ENCODE measurements around the gene USO1. TPM values are rescaled to one million over a fixed set of nuclear protein-coding genes. Genes with fewer than 3 reads are reported as not detected.

USO1 gene
- total and polyA plus RNA-seq, 2 experiments from 2014 or later, result 113 to 277 TPM

DNA sequence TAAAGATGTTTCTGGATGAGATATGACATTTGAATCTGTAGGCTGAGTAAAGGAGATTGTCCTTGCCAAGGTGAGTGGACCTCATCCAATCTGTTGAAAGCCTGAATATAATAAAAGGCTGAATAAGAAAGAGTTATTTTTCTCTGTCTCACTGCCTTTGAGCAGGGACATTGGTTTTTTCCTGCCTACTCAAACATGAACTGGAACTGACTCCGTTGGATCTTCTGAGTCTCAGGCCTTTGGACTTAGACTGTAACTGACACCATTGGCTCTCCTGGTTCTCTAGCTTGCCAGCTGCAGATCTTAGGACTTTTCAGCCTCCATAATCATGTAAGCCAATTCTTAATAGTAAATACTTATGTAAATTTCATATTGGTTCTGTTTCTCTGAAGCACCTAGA lies 134.3 kb downstream of the USO1 start:
- Mint-ChIP-seq H3K4me3 (no peak overlapping the region), H3K9me3 (peaks cover 6% of the 10 kb centered on the region; the same call in 1 of the 3 replicates), H3K27me3 (ENCODE audit: insufficient read depth, low read depth, poor library complexity) (peaks cover 1% of the 10 kb centered on the region), H3K36me3 (ENCODE audit: low read depth) (no peaks in the 10 kb centered on the region), H3K4me1 (no peaks in the 10 kb centered on the region), H3K27ac (no peak overlapping the region)
- Histone ChIP-seq H3K4me2 (no peak overlapping the region), H3K27me3 (ENCODE audit: insufficient read depth) (no peaks in the 10 kb centered on the region), H3K79me2 (replicated peaks; ENCODE audit: insufficient read depth) (no peaks in the 10 kb centered on the region), H3K4me3 (no peak overlapping the region), H3K9me2 (ENCODE audit: insufficient read depth) (no peaks in the 10 kb centered on the region), H3K27ac (ENCODE audit: low read depth) (no peak overlapping the region), H3F3A (replicated peaks; ENCODE audit: low read depth) (no peaks in the 10 kb centered on the region), H3K4me1 (ENCODE audit: insufficient read depth) (peaks cover 2% of the 10 kb centered on the region; the same call in 1 of the 2 replicates), H4K20me1 (replicated peaks; ENCODE audit: insufficient read depth) (no peaks in the 10 kb centered on the region), H3K36me3 (ENCODE audit: insufficient read depth) (no peaks in the 10 kb centered on the region), H2AFZ (no peak overlapping the region)
- DNase-seq (ENCODE audit: low spot score), result no peak
- TF ChIP-seq ZNF114 (CRISPR knock-in tag; IDR thresholded peaks at IDR 0.05), result no peak
- TF ChIP-seq, protein P1, sequence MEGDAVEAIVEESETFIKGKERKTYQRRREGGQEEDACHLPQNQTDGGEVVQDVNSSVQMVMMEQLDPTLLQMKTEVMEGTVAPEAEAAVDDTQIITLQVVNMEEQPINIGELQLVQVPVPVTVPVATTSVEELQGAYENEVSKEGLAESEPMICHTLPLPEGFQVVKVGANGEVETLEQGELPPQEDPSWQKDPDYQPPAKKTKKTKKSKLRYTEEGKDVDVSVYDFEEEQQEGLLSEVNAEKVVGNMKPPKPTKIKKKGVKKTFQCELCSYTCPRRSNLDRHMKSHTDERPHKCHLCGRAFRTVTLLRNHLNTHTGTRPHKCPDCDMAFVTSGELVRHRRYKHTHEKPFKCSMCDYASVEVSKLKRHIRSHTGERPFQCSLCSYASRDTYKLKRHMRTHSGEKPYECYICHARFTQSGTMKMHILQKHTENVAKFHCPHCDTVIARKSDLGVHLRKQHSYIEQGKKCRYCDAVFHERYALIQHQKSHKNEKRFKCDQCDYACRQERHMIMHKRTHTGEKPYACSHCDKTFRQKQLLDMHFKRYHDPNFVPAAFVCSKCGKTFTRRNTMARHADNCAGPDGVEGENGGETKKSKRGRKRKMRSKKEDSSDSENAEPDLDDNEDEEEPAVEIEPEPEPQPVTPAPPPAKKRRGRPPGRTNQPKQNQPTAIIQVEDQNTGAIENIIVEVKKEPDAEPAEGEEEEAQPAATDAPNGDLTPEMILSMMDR (conservative IDR thresholded peaks at IDR 0.05; ENCODE audit: low read depth in 2 of 2), result no peak
- no peak for TF ChIP-seq EZH2 (IDR thresholded peaks at IDR 0.05; ENCODE audit: low read depth, unreplicated experiment)
- no peak for TF ChIP-seq STAT1 (IDR thresholded peaks at IDR 0.05; ENCODE audit: unreplicated experiment)
- TF ChIP-seq, protein P2, sequence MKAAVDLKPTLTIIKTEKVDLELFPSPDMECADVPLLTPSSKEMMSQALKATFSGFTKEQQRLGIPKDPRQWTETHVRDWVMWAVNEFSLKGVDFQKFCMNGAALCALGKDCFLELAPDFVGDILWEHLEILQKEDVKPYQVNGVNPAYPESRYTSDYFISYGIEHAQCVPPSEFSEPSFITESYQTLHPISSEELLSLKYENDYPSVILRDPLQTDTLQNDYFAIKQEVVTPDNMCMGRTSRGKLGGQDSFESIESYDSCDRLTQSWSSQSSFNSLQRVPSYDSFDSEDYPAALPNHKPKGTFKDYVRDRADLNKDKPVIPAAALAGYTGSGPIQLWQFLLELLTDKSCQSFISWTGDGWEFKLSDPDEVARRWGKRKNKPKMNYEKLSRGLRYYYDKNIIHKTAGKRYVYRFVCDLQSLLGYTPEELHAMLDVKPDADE (IDR thresholded peaks at IDR 0.05), result no peak
- TF ChIP-seq NANOG (IDR thresholded peaks at IDR 0.05; ENCODE audit: borderline replicate concordance), result no peak
- no peak for TF ChIP-seq ZNF331 (CRISPR knock-in tag; IDR thresholded peaks at IDR 0.05; ENCODE audit: low read depth)
- no peak for TF ChIP-seq POLR2AphosphoS5 (IDR thresholded peaks at IDR 0.05; ENCODE audit: low read depth)
- TF ChIP-seq, protein P3, sequence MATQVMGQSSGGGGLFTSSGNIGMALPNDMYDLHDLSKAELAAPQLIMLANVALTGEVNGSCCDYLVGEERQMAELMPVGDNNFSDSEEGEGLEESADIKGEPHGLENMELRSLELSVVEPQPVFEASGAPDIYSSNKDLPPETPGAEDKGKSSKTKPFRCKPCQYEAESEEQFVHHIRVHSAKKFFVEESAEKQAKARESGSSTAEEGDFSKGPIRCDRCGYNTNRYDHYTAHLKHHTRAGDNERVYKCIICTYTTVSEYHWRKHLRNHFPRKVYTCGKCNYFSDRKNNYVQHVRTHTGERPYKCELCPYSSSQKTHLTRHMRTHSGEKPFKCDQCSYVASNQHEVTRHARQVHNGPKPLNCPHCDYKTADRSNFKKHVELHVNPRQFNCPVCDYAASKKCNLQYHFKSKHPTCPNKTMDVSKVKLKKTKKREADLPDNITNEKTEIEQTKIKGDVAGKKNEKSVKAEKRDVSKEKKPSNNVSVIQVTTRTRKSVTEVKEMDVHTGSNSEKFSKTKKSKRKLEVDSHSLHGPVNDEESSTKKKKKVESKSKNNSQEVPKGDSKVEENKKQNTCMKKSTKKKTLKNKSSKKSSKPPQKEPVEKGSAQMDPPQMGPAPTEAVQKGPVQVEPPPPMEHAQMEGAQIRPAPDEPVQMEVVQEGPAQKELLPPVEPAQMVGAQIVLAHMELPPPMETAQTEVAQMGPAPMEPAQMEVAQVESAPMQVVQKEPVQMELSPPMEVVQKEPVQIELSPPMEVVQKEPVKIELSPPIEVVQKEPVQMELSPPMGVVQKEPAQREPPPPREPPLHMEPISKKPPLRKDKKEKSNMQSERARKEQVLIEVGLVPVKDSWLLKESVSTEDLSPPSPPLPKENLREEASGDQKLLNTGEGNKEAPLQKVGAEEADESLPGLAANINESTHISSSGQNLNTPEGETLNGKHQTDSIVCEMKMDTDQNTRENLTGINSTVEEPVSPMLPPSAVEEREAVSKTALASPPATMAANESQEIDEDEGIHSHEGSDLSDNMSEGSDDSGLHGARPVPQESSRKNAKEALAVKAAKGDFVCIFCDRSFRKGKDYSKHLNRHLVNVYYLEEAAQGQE (IDR thresholded peaks at IDR 0.05; ENCODE audit: unreplicated experiment), result no peak
- TF ChIP-seq EZH2phosphoT487 (IDR thresholded peaks at IDR 0.05; ENCODE audit: unreplicated experiment), result no peak
- no peak for TF ChIP-seq CREB1 (CRISPR knock-in tag; IDR thresholded peaks at IDR 0.05; ENCODE audit: low read depth)
- no peak for TF ChIP-seq JUNB (IDR thresholded peaks at IDR 0.05; ENCODE audit: unreplicated experiment)
- TF ChIP-seq, protein P4, sequence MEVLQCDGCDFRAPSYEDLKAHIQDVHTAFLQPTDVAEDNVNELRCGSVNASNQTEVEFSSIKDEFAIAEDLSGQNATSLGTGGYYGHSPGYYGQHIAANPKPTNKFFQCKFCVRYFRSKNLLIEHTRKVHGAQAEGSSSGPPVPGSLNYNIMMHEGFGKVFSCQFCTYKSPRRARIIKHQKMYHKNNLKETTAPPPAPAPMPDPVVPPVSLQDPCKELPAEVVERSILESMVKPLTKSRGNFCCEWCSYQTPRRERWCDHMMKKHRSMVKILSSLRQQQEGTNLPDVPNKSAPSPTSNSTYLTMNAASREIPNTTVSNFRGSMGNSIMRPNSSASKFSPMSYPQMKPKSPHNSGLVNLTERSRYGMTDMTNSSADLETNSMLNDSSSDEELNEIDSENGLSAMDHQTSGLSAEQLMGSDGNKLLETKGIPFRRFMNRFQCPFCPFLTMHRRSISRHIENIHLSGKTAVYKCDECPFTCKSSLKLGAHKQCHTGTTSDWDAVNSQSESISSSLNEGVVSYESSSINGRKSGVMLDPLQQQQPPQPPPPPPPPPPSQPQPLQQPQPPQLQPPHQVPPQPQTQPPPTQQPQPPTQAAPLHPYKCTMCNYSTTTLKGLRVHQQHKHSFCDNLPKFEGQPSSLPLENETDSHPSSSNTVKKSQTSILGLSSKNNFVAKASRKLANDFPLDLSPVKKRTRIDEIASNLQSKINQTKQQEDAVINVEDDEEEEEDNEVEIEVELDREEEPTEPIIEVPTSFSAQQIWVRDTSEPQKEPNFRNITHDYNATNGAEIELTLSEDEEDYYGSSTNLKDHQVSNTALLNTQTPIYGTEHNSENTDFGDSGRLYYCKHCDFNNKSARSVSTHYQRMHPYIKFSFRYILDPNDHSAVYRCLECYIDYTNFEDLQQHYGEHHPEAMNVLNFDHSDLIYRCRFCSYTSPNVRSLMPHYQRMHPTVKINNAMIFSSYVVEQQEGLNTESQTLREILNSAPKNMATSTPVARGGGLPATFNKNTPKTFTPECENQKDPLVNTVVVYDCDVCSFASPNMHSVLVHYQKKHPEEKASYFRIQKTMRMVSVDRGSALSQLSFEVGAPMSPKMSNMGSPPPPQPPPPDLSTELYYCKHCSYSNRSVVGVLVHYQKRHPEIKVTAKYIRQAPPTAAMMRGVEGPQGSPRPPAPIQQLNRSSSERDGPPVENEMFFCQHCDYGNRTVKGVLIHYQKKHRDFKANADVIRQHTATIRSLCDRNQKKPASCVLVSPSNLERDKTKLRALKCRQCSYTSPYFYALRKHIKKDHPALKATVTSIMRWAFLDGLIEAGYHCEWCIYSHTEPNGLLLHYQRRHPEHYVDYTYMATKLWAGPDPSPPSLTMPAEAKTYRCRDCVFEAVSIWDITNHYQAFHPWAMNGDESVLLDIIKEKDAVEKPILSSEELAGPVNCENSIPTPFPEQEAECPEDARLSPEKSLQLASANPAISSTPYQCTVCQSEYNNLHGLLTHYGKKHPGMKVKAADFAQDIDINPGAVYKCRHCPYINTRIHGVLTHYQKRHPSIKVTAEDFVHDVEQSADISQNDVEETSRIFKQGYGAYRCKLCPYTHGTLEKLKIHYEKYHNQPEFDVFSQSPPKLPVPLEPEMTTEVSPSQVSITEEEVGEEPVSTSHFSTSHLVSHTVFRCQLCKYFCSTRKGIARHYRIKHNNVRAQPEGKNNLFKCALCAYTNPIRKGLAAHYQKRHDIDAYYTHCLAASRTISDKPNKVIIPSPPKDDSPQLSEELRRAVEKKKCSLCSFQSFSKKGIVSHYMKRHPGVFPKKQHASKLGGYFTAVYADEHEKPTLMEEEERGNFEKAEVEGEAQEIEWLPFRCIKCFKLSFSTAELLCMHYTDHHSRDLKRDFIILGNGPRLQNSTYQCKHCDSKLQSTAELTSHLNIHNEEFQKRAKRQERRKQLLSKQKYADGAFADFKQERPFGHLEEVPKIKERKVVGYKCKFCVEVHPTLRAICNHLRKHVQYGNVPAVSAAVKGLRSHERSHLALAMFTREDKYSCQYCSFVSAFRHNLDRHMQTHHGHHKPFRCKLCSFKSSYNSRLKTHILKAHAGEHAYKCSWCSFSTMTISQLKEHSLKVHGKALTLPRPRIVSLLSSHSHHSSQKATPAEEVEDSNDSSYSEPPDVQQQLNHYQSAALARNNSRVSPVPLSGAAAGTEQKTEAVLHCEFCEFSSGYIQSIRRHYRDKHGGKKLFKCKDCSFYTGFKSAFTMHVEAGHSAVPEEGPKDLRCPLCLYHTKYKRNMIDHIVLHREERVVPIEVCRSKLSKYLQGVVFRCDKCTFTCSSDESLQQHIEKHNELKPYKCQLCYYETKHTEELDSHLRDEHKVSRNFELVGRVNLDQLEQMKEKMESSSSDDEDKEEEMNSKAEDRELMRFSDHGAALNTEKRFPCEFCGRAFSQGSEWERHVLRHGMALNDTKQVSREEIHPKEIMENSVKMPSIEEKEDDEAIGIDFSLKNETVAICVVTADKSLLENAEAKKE (CRISPR knock-in tag; IDR thresholded peaks at IDR 0.05), result no peak
- no peak for ATAC-seq

Measured in GM23338 (cell line).